Endodermal cell (in vitro differentiated cells): Measurements from ENCODE around the gene SLC5A3. TPM values are rescaled to one million over a fixed set of nuclear protein-coding genes. Genes with fewer than 3 reads are reported as not detected.

ENCODE experiments used
- DNase-seq: peaks from one replicate; pipeline ENCODE4 v3.0.0-alpha.2; 2017
- H3K27ac ChIP-seq: 2 replicates; pipeline ENCODE4 v1.5.1; 2013; ENCODE audit warnings: mild to moderate bottlenecking, low read depth, low read length, moderate library complexity
- H3K27me3 ChIP-seq: 2 replicates; pipeline ENCODE4 v1.6.1; 2013; ENCODE audit warnings: mild to moderate bottlenecking, low read length, moderate library complexity; ENCODE audit not compliant: insufficient read depth, control insufficient read depth, poor library complexity, severe bottlenecking
- H3K36me3 ChIP-seq: 2 replicates; pipeline ENCODE4 v1.7.0; 2013; ENCODE audit warnings: mild to moderate bottlenecking, low read length, moderate library complexity; ENCODE audit not compliant: control insufficient read depth, insufficient read depth
- H3K4me1 ChIP-seq: one replicate; pipeline ENCODE4 v1.7.0; 2013; ENCODE audit warnings: low read length; ENCODE audit not compliant: control insufficient read depth, insufficient read depth
- H3K4me3 ChIP-seq: 2 replicates; pipeline ENCODE4 v1.5.1; 2013; ENCODE audit warnings: mild to moderate bottlenecking, low read length, moderate library complexity
- H3K9ac ChIP-seq: 2 replicates; pipeline ENCODE4 v1.6.1; 2013; ENCODE audit warnings: mild to moderate bottlenecking, low read length, moderate library complexity; ENCODE audit not compliant: poor library complexity, severe bottlenecking; ENCODE audit errors: extremely low read depth
- H3K9me3 ChIP-seq: 2 replicates; pipeline ENCODE4 v1.6.1; 2013; ENCODE audit warnings: mild to moderate bottlenecking, low read length, moderate library complexity; ENCODE audit not compliant: control insufficient read depth
- H3K27ac Mint-ChIP-seq: 2 replicates; pipeline ENCODE4 v1.8.0; 2020; ENCODE audit warnings: mixed read lengths
- H3K27me3 Mint-ChIP-seq: 2 replicates; pipeline ENCODE4 v1.8.0; 2021; ENCODE audit warnings: mild to moderate bottlenecking, mixed read lengths; ENCODE audit not compliant: insufficient read depth
- H3K36me3 Mint-ChIP-seq: 2 replicates; pipeline ENCODE4 v1.8.0; 2020; ENCODE audit warnings: low read depth, mixed read lengths
- H3K4me1 Mint-ChIP-seq: 2 replicates; pipeline ENCODE4 v1.8.0; 2020; ENCODE audit warnings: mixed read lengths
- H3K4me3 Mint-ChIP-seq: 2 replicates; pipeline ENCODE4 v1.8.0; 2020; ENCODE audit warnings: mild to moderate bottlenecking, moderate library complexity, mixed read lengths
- H3K9me3 Mint-ChIP-seq: 2 replicates; pipeline ENCODE4 v1.8.0; 2020; ENCODE audit warnings: mild to moderate bottlenecking, mixed read lengths
- CTCF ChIP-seq: fragments of 200-600 bp; sonication (generic); conservative IDR thresholded peaks from 2 replicates; pipeline ENCODE4 v1.5.0; 2021; ENCODE audit warnings: antibody characterized with exemption, mild to moderate bottlenecking
- WGBS, 2 experiments: methylation state at CpG; one replicate each; pipeline versions ENCODE4 v1.1.5 to v1.1.7; 2013; ENCODE audit warnings: missing lambda C conversion rate in 2 of 2, mixed read lengths in 1 of 2; ENCODE audit not compliant: insufficient coverage in 1 of 2, insufficient read length in 1 of 2; 5-methylcytosine and 5-hydroxymethylcytosine counted together
- total RNA-seq, 2 donors: library from RNA; stranded (reverse); fragmentation: NEBNext Ultra II Directional in 1 of 2; extraction: Animal tissue kit (Norgen Biotek cat#: 25700) in 1 of 2; gene quantifications; 2 replicates in 1 of 2; 3 replicates in 1 of 2; pipeline ENCODE4 v1.2.1, GENCODE V29; 2021

Gene SLC5A3
- total RNA-seq, 2 donors from 2014 or later = 41.9 to 57.2 TPM

GRCh38 chr21:34054259-34054658 is 19.1 kb upstream of the SLC5A3 start:
- Histone ChIP-seq H3K27me3 (no peaks in the 10 kb centered on the region), H3K36me3 (no peaks in the 10 kb centered on the region), H3K4me1 (no peaks in the 10 kb centered on the region), H3K9me3 (no peaks in the 10 kb centered on the region), H3K27ac (no peak overlapping the region), H3K4me3 (no peak overlapping the region), H3K9ac (no peak overlapping the region)
- Mint-ChIP-seq H3K27me3 (no peaks in the 10 kb centered on the region), H3K9me3 (no peaks in the 10 kb centered on the region), H3K4me1 (peaks cover 12% of the 10 kb centered on the region), H3K27ac (no peak overlapping the region), H3K36me3 (no peaks in the 10 kb centered on the region), H3K4me3 (no peak overlapping the region)
- WGBS, 2 experiments = 95 to 100% methylated on average over 3 to 4 of the region's 4 CpGs
- TF ChIP-seq CTCF = no peak
- DNase-seq = no peak

GRCh38 chr21:34055615-34056014 is 17.8 kb upstream of the SLC5A3 start:
- H3K27ac ChIP-seq = no peak overlapping the region
- no peaks in the 10 kb centered on the region for H3K9me3 Mint-ChIP-seq
- WGBS, 2 experiments = 73 to 93% methylated on average over 2 to 5 of the region's 5 CpGs
- no peaks in the 10 kb centered on the region for H3K36me3 Mint-ChIP-seq
- H3K27me3 ChIP-seq = no peaks in the 10 kb centered on the region
- H3K9me3 ChIP-seq = no peaks in the 10 kb centered on the region
- no peak for DNase-seq
- H3K27ac Mint-ChIP-seq = no peak overlapping the region
- H3K36me3 ChIP-seq = no peaks in the 10 kb centered on the region
- no peak overlapping the region for H3K4me3 ChIP-seq
- no peaks in the 10 kb centered on the region for H3K4me1 ChIP-seq
- no peak overlapping the region for H3K4me3 Mint-ChIP-seq
- no peak overlapping the region for H3K9ac ChIP-seq
- peaks cover 12% of the 10 kb centered on the region for H3K4me1 Mint-ChIP-seq
- peaks cover 2% of the 10 kb centered on the region for H3K27me3 Mint-ChIP-seq
- TF ChIP-seq CTCF = no peak

- WGBS, 2 experiments = 88% methylated on average over 1 of the region's 3 CpGs; no CpG with 5 or more reads in 1 of the 2 experiments
- Mint-ChIP-seq H3K27ac (no peak overlapping the region), H3K4me1 (peaks cover 1% of the 10 kb centered on the region), H3K4me3 (no peak overlapping the region), H3K27me3 (peaks cover 17% of the 10 kb centered on the region), H3K36me3 (no peaks in the 10 kb centered on the region), H3K9me3 (no peaks in the 10 kb centered on the region)
- no peak for TF ChIP-seq CTCF
- Histone ChIP-seq H3K4me3 (no peak overlapping the region), H3K36me3 (no peaks in the 10 kb centered on the region), H3K9ac (no peak overlapping the region), H3K9me3 (no peaks in the 10 kb centered on the region), H3K27ac (no peak overlapping the region), H3K4me1 (no peaks in the 10 kb centered on the region), H3K27me3 (peaks cover 15% of the 10 kb centered on the region)
- peak; percentile 61 for DNase-seq
These were observed 11.4 kb upstream of the SLC5A3 start for GRCh38 chr21:34061983-34062382.
